Stimulated activated CD4-positive, alpha-beta T cell treated with anti-CD3 and anti-CD28 coated beads, Interleukin-4, amount 100 ng/mL, for 1 hour (primary cell): ENCODE results near the gene RBM20.
"Not testable (repeated sequence)": the region's sequence is repeated elsewhere in the genome, so short reads cannot be mapped to it uniquely, and the experiment has no call there.

Experiments
- DNase-seq: peaks from one replicate; pipeline ENCODE4 v3.0.0-alpha.2; 2020

RBM20 gene

GRCh38 chr10:110649347-110650264 lies 5.5 kb downstream of the RBM20 start:
- DNase-seq: no peak

DNA sequence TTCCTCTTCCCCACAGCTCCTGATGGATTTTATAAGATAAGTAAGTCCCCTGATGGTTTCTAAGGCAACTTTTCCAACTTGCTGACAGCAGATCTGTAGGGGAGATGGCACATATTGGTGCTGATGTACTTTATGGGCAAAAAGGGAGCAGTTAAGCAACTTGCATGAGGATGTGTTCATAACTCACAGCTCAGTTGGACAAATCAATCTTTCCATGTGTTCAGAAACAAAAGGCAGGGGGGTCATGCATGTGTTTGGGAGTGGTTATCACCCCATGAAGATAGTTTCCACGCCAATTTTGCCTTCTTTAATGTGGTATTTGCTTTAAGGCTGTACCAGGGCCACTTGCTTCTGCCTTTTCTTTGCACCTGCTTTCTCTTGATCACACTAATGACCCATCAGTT lies 6.1 kb downstream of the RBM20 start:
- no peak for DNase-seq

DNA sequence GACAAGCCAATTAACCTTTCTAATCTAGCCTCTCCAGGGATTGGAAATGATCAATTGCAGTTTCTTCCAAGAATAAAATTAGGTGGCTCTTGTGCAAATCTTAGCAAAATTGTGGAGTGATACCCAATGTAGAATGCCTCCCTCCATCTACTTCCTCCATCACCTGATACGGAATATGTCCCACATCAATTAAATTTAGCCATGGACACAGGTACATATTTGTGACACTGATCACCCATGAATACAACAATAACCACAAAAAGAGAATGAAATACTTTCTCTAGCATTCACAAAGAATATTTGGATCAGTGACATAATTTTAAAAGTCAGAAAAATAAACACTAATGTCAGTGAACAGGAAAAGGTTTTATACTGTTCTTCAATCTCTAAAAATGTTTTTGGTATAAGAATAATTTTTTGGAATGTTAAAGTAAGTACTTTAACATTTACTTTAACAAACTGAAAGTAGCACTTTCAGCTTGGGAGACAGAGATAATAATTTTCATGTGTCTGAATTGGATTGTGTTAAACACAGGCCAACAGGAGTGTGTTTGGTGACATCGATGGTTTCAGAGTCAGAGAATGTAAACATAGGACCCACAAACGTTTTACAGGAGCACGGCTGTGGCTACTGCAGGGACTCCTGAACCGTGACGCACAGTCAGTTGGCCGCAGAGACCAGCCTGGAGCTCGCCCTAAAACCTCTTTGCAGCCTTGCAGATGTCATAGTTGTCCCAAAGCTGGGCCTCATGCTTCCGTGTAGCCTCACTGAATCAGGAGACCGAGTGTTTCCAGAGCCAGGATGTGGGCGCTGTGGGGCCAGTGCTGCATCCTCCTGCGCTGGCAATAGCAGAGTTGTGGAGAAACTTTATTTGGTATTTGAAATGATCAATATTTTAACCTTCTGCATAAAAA lies 7.2 kb downstream of the RBM20 start:
- DNase-seq: no peak

DNA sequence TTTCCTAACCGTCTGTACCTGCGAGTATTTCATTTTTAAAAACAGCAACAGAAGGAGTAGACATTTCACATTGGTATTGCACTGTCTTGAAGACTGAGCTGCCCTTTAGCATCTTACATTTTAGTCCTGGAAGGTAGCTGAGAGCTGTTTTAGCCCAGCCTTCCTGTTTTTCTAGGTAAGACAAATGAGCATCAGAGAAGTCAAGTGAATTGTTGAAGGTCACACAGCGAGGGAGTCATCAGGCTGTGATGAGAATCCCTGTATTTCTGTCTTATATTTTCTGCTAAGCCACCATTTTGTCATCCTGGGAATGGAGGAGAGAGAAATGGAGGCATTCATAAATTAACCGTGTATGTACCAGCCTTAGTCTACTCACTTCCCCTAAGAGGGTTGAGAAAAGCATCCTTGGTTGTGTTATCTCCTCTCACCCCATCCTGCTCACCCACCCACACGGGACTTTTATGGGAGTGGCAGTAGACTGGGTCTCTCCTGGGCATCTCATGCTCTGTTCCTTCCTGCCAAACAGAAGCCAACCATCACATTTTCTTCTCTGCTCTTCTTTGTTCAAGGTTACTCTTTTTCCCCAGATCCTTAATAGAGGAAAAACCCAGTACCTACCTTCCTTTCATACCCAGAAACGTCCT lies 8.5 kb downstream of the RBM20 start:
- no peak for DNase-seq

GRCh38 chr10:110655320-110655719 lies 11.2 kb downstream of the RBM20 start:
- no peak for DNase-seq

GRCh38 chr10:110656612-110657011 lies 12.5 kb downstream of the RBM20 start:
- DNase-seq: no peak

- DNase-seq: no peak
Observed at GRCh38 chr10:110657973-110658691, 14.0 kb downstream of the RBM20 start.

GRCh38 chr10:110659558-110659957 lies 15.4 kb downstream of the RBM20 start:
- DNase-seq: no peak

DNA sequence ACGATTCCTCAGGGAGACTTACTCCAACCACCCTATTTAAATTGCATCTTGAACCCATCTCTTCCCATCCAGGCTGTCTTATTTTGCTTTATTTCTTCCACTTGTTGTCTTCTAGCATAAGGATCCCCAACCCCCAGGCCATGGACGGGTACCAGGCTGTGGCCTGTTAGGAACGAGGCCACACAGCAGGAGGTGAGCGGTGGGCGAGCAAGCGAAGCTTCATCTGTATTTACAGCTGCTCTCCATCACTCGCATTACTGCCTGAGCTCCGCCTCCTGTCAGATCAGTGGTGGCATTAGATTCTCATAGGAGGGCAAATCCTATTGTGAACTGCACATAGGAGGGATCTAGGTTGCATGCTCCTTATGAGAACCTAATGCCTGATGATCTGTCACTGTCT lies 16.2 kb downstream of the RBM20 start:
- DNase-seq: not testable (repeated sequence)

DNA sequence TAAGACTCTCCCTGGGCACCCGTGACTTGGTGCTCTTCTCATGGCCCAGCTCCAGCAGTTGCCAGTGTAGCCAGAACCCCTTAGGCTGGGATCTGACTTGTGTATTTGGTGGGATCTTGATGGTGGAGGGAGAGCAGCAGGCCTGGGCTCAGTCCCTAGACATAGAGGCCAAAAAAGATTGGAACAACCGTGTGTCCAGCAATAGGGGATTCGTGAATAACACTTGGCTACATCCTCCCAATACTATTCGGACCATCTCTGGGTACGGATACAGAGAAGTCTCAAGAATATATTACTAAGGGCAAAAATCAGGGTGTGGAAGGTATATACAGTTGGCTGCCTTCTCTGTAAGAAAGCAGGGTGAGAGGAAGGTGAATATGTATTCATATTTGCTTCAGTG lies 17.2 kb downstream of the RBM20 start:
- DNase-seq: no peak

DNA sequence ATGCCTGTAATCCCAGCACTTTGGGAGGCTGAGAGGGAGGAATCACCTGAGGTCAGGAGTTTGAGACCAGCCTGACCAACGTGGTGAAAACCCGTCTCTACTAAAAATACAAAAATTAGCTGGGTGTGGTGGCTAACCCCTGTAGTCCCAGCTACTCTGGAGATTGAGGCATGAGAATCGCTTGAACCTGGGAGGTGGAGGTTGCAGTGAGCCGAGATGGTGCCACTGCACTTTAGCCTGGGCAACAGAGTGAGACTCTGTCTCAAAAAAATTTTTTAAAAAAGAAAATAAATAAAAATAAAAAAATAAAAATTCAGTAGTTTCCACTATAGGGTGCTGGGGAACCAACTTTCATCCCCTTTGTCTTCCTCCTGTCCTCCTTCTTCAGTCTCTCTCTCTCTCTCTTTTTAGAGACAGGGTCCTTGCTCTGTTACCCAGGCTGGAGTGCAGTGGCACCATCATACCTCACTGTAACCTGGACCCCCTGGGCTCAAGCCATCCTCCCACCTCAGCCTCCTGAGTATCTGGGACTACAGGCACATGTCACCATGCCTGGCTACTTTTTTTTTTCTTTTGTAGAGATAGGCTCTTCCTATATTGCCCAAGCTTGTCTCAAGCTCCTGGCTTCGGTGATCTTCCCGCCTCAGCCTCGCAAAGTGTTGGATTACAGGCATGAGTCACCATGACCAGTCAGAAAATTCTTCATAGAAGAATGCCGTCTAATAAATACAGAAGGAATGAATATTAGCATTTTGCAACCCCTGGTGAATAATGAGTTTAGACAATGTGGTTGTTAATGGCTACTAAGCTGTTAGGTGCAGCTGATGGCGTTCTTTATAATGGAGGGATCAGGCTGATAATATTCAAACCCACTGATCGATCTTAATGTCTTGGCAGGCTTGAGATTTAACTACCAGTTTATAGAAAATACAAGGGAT lies 20.6 kb downstream of the RBM20 start:
- no peak for DNase-seq

GRCh38 chr10:110666259-110666658 lies 22.1 kb downstream of the RBM20 start:
- not testable (repeated sequence) for DNase-seq

GRCh38 chr10:110666673-110667072 lies 22.5 kb downstream of the RBM20 start:
- no peak for DNase-seq

DNA sequence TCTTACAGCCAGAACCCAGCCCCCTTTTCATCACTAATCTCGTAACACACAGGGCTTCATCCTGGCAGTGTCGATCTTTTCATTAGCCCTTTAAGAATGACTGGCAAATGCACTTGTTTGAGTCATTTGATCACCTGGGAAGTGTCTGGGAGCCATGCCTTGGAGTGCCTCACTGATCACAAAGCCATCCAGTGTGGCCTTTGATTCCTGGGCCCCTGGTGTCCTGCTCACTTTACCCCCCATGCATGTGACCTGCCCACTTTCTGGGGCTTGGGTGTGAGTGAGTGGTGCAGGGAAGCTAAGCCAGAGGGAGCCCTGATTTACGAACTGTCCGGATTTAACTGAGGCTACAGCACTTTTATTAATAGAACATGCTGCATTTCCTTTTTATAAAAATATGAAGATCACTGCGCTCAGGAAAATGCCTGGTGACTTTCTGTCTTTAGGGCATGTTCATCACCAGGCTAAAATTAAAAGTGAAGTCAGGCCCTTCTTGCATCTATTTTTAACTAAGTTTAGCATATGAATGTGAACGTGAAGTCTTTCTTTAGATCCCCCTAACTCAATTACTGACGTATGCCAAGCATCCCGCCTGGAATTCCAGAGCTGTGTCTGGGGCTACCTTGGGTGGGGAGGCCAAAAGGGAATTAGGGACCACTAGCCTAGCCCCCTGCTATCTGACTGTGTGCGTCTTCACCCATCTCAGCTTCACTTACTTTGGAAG lies 23.6 kb downstream of the RBM20 start:
- no peak for DNase-seq

GRCh38 chr10:110668443-110668842 lies 24.3 kb downstream of the RBM20 start:
- DNase-seq: no peak

DNA sequence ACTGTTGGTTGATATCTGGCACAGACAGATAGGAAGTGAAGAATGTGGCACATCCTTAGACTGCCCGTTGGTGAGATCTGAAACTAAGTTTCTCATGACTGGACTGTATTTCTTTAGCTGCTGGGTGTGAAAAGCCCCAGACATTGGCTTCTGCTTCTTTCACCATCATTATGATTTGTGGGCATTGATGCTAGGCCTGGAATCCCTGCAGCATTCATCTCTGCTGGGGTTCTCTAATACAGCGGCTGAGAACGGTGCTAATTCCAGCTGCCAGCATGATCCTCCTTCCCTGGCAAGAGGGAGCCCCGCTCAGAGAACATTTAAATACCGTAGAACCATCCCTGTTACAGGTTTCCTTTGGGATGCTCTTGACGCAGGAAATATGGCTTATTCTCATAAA lies 26.2 kb downstream of the RBM20 start:
- no peak for DNase-seq

GRCh38 chr10:110671788-110672579 lies 27.8 kb downstream of the RBM20 start:
- peak; percentile 76 for DNase-seq

DNA sequence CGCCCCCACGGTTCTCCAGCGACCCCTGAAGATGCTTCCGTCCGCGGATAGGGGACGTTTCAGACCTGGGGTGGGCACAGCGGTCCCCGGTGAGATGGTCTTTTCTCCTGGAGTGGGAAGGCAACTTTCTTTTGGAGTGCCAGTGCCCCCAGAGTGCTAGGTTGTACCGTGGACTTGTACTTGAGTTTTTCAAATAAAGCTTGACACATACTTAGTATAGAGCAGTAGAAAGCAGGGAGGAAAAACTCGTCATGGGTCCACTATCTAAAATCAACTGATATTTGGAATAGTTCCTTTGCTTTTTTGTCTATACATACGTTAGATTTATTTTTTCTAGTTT lies 28.4 kb downstream of the RBM20 start:
- DNase-seq: no peak

GRCh38 chr10:110676016-110676415 lies 31.9 kb downstream of the RBM20 start:
- DNase-seq: no peak
